ENCODE results near the gene MYO5B. TPM values are rescaled to one million over a fixed set of nuclear protein-coding genes. Genes with fewer than 3 reads are reported as not detected.

The MYO5B gene
- polyA plus RNA-seq, 2 of the 4 experiments (the other 2 are of a cell fraction), result 6.4 to 18.4 TPM

DNA sequence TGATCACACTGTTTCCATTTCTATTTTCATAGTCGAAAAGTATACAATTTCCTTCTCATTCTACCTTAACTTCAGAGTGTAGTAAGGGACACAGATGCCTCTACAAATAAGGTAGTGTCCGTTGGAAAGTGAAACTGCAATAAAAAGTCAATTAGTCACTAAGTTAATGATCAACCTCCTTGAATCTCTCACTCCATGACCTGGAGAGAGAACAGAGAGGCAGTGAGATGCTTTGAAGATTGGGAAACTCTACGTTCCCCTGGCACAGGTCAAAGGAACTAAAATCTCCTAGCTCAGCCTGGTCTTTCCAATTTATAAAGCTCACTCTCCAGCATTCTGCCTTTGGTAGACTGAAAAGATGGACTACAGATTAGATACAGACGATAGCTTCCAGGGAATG lies 227.8 kb downstream of the MYO5B start:
- CTCF ChIA-PET, result no interaction called here
- peaks cover 14% of the 10 kb centered on the region for H3K4me1 ChIP-seq
- ATAC-seq (peak; percentile 34 to 42; a peak in 3 of 6 replicates), FAIRE-seq (no peak), DNase-seq (ENCODE audit: low read depth in 1 of 2, low spot score in 1 of 2) (peak; percentile 10 to 15)
- H3K4me3 ChIP-seq, result no peak overlapping the region
- no peak for TF ChIP-seq ZSCAN20 (CRISPR knock-in tag; IDR thresholded peaks at IDR 0.05)
- TF ChIP-seq ZFP36 (IDR thresholded peaks at IDR 0.05; ENCODE audit: borderline replicate concordance, partially characterized antibody), result no peak
- no peak for TF ChIP-seq ESRRA (IDR thresholded peaks at IDR 0.05; ENCODE audit: borderline replicate concordance, low read length)
- TF ChIP-seq MAZ (IDR thresholded peaks at IDR 0.05; ENCODE audit: borderline replicate concordance, low read depth, low read length), result no peak
- TF ChIP-seq NPAS2 (CRISPR knock-in tag; IDR thresholded peaks at IDR 0.05; ENCODE audit: borderline replicate concordance), result no peak
- TF ChIP-seq CHD2 (IDR thresholded peaks at IDR 0.05; ENCODE audit: low read length, partially characterized antibody), result no peak
- no peak for TF ChIP-seq JUNB (IDR thresholded peaks at IDR 0.05)
- no peak for TF ChIP-seq CTCF (IDR thresholded peaks at IDR 0.05)
- no peak for TF ChIP-seq ATOH8 (CRISPR knock-in tag; IDR thresholded peaks at IDR 0.05; ENCODE audit: low read depth)
- no peak for TF ChIP-seq MAX (IDR thresholded peaks at IDR 0.05)
- no peak for TF ChIP-seq SMC3 (IDR thresholded peaks at IDR 0.05)
- TF ChIP-seq HES2 (IDR thresholded peaks at IDR 0.05), result no peak
- no peaks in the 10 kb centered on the region for H3K9me3 ChIP-seq
- H3K27ac ChIP-seq, result peak overlapping the region in 1 of 2 experiments; percentile 49; a peak in 3 of 6 replicates
- peak overlapping the region; percentile 51 for H3K4me2 ChIP-seq
- WGBS (ENCODE audit: missing lambda C conversion rate), result 23% methylated on average over 4 of the region's 4 CpGs
- POLR2A ChIA-PET, result no interaction called here

DNA sequence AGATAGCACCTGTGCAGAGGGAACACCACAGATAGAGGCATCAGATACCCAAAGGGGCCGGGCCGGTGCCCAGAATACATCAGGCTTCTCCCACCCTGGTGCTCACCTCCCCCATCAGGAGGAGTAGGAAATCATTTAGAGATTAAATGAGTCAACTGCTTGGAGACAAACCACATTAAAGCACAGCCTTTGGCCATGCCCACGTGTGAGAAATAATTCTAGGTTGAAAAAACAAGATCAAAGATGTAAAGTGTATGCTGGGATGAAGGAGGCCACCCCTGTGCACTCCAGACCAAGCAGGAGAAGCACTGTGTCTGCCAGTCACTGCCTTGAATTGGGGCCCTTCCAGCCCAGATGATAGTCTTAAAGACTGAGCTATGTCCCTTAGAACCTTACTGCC lies 228.9 kb downstream of the MYO5B start:
- 56% methylated on average over 3 of the region's 3 CpGs for WGBS (ENCODE audit: missing lambda C conversion rate)
- no peak for TF ChIP-seq JUNB (IDR thresholded peaks at IDR 0.05)
- no peak for TF ChIP-seq REST (IDR thresholded peaks at IDR 0.05)
- no peak for TF ChIP-seq ELK1 (IDR thresholded peaks at IDR 0.05; ENCODE audit: low read depth, low read length)
- TF ChIP-seq KDM5A (IDR thresholded peaks at IDR 0.05), result no peak
- TF ChIP-seq TP53 (CRISPR knock-in tag; IDR thresholded peaks at IDR 0.05), result no peak
- TF ChIP-seq BHLHE40 (IDR thresholded peaks at IDR 0.05; ENCODE audit: low read depth, low read length), result no peak
- no peak for TF ChIP-seq CHD4 (IDR thresholded peaks at IDR 0.05; ENCODE audit: borderline replicate concordance)
- no peak for TF ChIP-seq EHMT2 (IDR thresholded peaks at IDR 0.05; ENCODE audit: low read depth)
- no peak for TF ChIP-seq GATA3 (IDR thresholded peaks at IDR 0.05; ENCODE audit: borderline replicate concordance)
- TF ChIP-seq, protein P1, sequence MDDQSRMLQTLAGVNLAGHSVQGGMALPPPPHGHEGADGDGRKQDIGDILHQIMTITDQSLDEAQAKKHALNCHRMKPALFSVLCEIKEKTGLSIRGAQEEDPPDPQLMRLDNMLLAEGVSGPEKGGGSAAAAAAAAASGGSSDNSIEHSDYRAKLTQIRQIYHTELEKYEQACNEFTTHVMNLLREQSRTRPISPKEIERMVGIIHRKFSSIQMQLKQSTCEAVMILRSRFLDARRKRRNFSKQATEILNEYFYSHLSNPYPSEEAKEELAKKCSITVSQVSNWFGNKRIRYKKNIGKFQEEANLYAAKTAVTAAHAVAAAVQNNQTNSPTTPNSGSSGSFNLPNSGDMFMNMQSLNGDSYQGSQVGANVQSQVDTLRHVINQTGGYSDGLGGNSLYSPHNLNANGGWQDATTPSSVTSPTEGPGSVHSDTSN (IDR thresholded peaks at IDR 0.05), result no peak
- TF ChIP-seq FOSB (CRISPR knock-in tag; IDR thresholded peaks at IDR 0.05), result no peak
- TF ChIP-seq ZSCAN20 (CRISPR knock-in tag; IDR thresholded peaks at IDR 0.05), result no peak
- TF ChIP-seq POLR2A (IDR thresholded peaks at IDR 0.05; ENCODE audit: low read length), result no peak
- no peak for TF ChIP-seq CHD2 (IDR thresholded peaks at IDR 0.05; ENCODE audit: low read length, partially characterized antibody)
- TF ChIP-seq, protein P2, sequence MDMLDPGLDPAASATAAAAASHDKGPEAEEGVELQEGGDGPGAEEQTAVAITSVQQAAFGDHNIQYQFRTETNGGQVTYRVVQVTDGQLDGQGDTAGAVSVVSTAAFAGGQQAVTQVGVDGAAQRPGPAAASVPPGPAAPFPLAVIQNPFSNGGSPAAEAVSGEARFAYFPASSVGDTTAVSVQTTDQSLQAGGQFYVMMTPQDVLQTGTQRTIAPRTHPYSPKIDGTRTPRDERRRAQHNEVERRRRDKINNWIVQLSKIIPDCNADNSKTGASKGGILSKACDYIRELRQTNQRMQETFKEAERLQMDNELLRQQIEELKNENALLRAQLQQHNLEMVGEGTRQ (IDR thresholded peaks at IDR 0.05), result no peak
- ChIA-PET POLR2A (no interaction called here), CTCF (no interaction called here)
- no peak for ATAC-seq
- Histone ChIP-seq H3K4me3 (no peak overlapping the region), H3K9me3 (no peaks in the 10 kb centered on the region), H3K4me2 (peak overlapping the region; percentile 51), H3K4me1 (peaks cover 14% of the 10 kb centered on the region), H3K27ac (peak overlapping the region in 1 of 2 experiments; percentile 49; a peak in 3 of 6 replicates)
- no peak for DNase-seq (ENCODE audit: low read depth in 1 of 2, low spot score in 1 of 2)
- FAIRE-seq, result no peak

Measured in A549 (cell line).